Bronchus fibroblast of lung (primary cell): ENCODE data around the gene HOXC6. TPM values are rescaled to one million over a fixed set of nuclear protein-coding genes. Genes with fewer than 3 reads are reported as not detected.

Experiments
- total RNA-seq: library from RNA; depleted of rRNA; stranded (reverse); fragments of >200 nt; gene quantifications from 2 replicates; pipeline ENCODE4 v1.2.3, GENCODE V29; 2015

The HOXC6 gene
- total RNA-seq: 0.17 and 0.89 TPM in 2 replicates

DNA sequence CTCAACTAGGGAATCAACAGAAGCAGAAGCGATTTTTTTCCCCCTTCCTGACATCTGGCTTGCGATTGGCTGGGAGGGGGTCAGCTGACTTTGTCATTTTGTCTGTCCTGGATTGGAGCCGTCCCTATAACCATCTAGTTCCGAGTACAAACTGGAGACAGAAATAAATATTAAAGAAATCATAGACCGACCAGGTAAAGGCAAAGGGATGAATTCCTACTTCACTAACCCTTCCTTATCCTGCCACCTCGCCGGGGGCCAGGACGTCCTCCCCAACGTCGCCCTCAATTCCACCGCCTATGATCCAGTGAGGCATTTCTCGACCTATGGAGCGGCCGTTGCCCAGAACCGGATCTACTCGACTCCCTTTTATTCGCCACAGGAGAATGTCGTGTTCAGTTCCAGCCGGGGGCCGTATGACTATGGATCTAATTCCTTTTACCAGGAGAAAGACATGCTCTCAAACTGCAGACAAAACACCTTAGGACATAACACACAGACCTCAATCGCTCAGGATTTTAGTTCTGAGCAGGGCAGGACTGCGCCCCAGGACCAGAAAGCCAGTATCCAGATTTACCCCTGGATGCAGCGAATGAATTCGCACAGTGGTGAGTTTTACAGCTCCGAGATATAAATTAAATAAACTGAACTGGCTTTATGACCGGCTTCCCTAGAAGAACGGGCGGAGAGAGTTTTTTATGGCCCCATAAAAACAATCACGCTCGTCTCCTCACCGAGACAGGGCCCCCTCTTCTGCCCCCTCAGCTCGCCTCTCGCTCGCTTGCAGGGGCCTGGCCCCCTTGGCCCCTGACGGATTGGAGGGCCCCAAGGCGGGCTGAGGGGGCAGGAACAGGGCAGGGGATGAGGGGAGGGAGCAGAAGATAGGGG lies at the start of gene HOXC6:
HOXC6 (plus strand) TSS at position 127 of the 888 bp plus-strand sequence; CDS start at position 209, 82 bp downstream.

DNA sequence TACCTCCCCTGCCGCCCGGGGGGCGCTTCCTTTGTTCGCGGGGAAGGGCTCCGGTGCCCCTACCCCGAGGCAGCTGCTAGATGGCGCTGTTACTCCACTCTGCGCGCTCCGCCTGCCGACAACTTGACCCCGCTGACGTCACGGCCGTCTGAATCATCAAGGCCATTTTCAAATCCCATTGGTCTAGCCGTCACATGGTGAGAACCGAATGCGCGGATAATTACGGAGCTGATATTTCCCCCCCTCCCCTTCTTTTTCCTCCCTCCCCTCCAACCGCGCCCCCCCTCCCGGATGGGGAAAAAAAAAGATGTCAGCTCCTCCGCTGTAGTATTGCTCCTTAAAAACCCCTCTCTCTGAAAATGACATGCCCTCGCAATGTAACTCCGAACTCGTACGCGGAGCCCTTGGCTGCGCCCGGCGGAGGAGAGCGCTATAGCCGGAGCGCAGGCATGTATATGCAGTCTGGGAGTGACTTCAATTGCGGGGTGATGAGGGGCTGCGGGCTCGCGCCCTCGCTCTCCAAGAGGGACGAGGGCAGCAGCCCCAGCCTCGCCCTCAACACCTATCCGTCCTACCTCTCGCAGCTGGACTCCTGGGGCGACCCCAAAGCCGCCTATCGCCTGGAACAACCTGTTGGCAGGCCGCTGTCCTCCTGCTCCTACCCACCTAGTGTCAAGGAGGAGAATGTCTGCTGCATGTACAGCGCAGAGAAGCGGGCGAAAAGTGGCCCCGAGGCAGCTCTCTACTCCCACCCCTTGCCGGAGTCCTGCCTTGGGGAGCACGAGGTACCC lies 43.1 kb upstream of the HOXC6 start, which contains the start of gene HOXC10:
HOXC10 (plus strand) TSS at position 246 of the 791 bp plus-strand sequence; CDS start at position 360, 114 bp downstream.

GRCh38 chr12:54000116-54001114 lies 27.8 kb upstream of the HOXC6 start, which contains the start of gene HOXC9:
Gene HOXC9, plus strand, starts transcription at chr12:54000161. Its CDS starts 28 bp downstream, at chr12:54000189.

GRCh38 chr12:54032627-54033100 lies 4.4 kb downstream of the HOXC6 start, which contains the start of gene HOXC5:
Gene HOXC5, plus strand, starts transcription at chr12:54033050. Its CDS starts 73 bp downstream, at chr12:54033123.

GRCh38 chr12:54053751-54054741 lies 25.8 kb downstream of the HOXC6 start, which contains the start of gene HOXC4:
Gene HOXC4, plus strand, starts transcription at chr12:54053835. Its CDS starts 88 bp downstream, at chr12:54053923.

Other genes starting within 250 kb of the HOXC6 start
- gene HOXC13, start 89.6 kb upstream of the HOXC6 start, total RNA-seq: under 0.01 TPM in 1 of 2 replicates, not detected in the other
- gene HOXC12, start 73.5 kb upstream of the HOXC6 start, total RNA-seq: not detected in 2 replicates
- not detected in 2 replicates for gene HOXC11, start 55.3 kb upstream of the HOXC6 start, total RNA-seq
- gene HOTAIR, start 53.5 kb upstream of the HOXC6 start, total RNA-seq: not detected in 2 replicates
- not detected in 2 replicates for gene HOXC10, start 43.3 kb upstream of the HOXC6 start, total RNA-seq
- gene HOXC9, start 28.3 kb upstream of the HOXC6 start, total RNA-seq: 0.15 TPM in 1 of 2 replicates, not detected in the other
- under 0.01 TPM in 2 replicates for gene HOXC8, start 19.5 kb upstream of the HOXC6 start, total RNA-seq
- 0.74 and 1.5 TPM in 2 replicates for gene HOXC5, start 4.6 kb downstream of the HOXC6 start, total RNA-seq
- gene HOXC4, start 25.4 kb downstream of the HOXC6 start, total RNA-seq: 1.6 and 2.0 TPM in 2 replicates
- gene SMUG1, start 160.5 kb downstream of the HOXC6 start, total RNA-seq: 45.9 and 50.4 TPM in 2 replicates